Measurements from ENCODE around the gene SYT17.

- TF ChIP-seq PPARA (CRISPR knock-in tag; IDR thresholded peaks at IDR 0.05; ENCODE audit: borderline replicate concordance): no peak
- TF ChIP-seq CREB5 (CRISPR knock-in tag; IDR thresholded peaks at IDR 0.05; ENCODE audit: low read depth): no peak
- no peak for TF ChIP-seq ZC3H10 (CRISPR knock-in tag; IDR thresholded peaks at IDR 0.05)
- TF ChIP-seq ESRRG (CRISPR knock-in tag; IDR thresholded peaks at IDR 0.05): no peak
- no peak for TF ChIP-seq PATZ1 (CRISPR knock-in tag; IDR thresholded peaks at IDR 0.05; ENCODE audit: borderline replicate concordance)
- TF ChIP-seq OSR1 (CRISPR knock-in tag; IDR thresholded peaks at IDR 0.05): no peak
- TF ChIP-seq ZNF8 (CRISPR knock-in tag; IDR thresholded peaks at IDR 0.05): no peak
- no peak for TF ChIP-seq ZFP30 (CRISPR knock-in tag; IDR thresholded peaks at IDR 0.05)
- no peak for TF ChIP-seq ZFP3 (CRISPR knock-in tag; IDR thresholded peaks at IDR 0.05)
- no peak for TF ChIP-seq ISL1 (CRISPR knock-in tag; IDR thresholded peaks at IDR 0.05)
These were observed 124.1 kb downstream of the SYT17 start for GRCh38 chr16:19292186-19292585.
